GM12878 (cell line): ENCODE data around the gene DGKA. TPM values are rescaled to one million over a fixed set of nuclear protein-coding genes. Genes with fewer than 3 reads are reported as not detected.
A peak's percentile ranks its signal among the peaks of the same experiment; 100 is the strongest.

ENCODE experiments used
- ATAC-seq: fragments of 200-7000 bp; cut with Tn5 transposase; 3 replicates; pipeline ENCODE4 v1.9.1; 2020; ENCODE audit warnings: mild to moderate bottlenecking, moderate library complexity
- BruUV-seq: library from RNA; stranded (reverse); fragments of 400-500 nt; replicated peaks from 2 replicates; lab custom pipeline; 2021; lab: Mats Ljungman, UMichigan
- CTCF ChIA-PET: fragments of 300-600 bp; sonication (Branson Sonifier 250); formaldehyde crosslinking; extraction: SDS; loops from one replicate; lab custom pipeline; 2021; ENCODE audit warnings: inconsistent platforms; lab: Yijun Ruan, JAX
- POLR2A ChIA-PET: fragments of 350-600 bp; formaldehyde crosslinking; extraction: SDS; loops from one replicate; lab custom pipeline; 2021; ENCODE audit warnings: inconsistent platforms; lab: Charles Lee
- RAD21 ChIA-PET: fragments of 300-600 bp; sonication (Branson Sonifier 250); formaldehyde crosslinking; loops from one replicate; lab custom pipeline; 2023; ENCODE audit warnings: antibody characterized with exemption; ENCODE audit not compliant: unreplicated experiment; lab: Charles Lee
- SMC1A ChIA-PET: fragments of 300-600 bp; sonication (Branson Sonifier 250); formaldehyde crosslinking; loops from one replicate; lab custom pipeline; 2023; ENCODE audit not compliant: unreplicated experiment, uncharacterized antibody; lab: Charles Lee
- DNase-seq: peaks from one replicate; pipeline ENCODE4 v3.0.0-alpha.2; 2011; ENCODE audit warnings: low read depth, low spot score
- FAIRE-seq: peaks from 3 replicates; lab custom pipeline; 2011; peaks lifted over from hg19 to GRCh38; lab: Jason Lieb, UNC
- H2AFZ ChIP-seq: 2 replicates; pipeline ENCODE4 v1.6.0; 2011; ENCODE audit warnings: low read depth, low read length, control low read depth; ENCODE audit not compliant: control insufficient read depth
- H3K27ac ChIP-seq: 2 replicates; pipeline ENCODE4 v1.5.1; 2011; ENCODE audit warnings: control low read depth; ENCODE audit not compliant: control insufficient read depth, insufficient read depth
- H3K27me3 ChIP-seq, 2 experiments: replicated peaks in 1 of 2; 2 replicates each; pipeline versions ENCODE4 v1.6.0 to v1.6.1; 2011; ENCODE audit warnings: low read length in 1 of 2; ENCODE audit not compliant: control insufficient read depth in 2 of 2, insufficient read depth in 2 of 2
- H3K36me3 ChIP-seq, 2 experiments: 2 replicates each; pipeline ENCODE4 v1.5.1; 2011; ENCODE audit warnings: low read length in 1 of 2; ENCODE audit not compliant: control insufficient read depth in 2 of 2, insufficient read depth in 2 of 2
- H3K4me1 ChIP-seq: 2 replicates; pipeline ENCODE4 v1.6.1; 2011; ENCODE audit warnings: mild to moderate bottlenecking, low read length, moderate library complexity, mixed read lengths; ENCODE audit not compliant: control insufficient read depth, insufficient read depth
- H3K4me2 ChIP-seq: 2 replicates; pipeline ENCODE4 v1.6.0; 2011; ENCODE audit warnings: control low read depth; ENCODE audit not compliant: control insufficient read depth, insufficient read depth
- H3K4me3 ChIP-seq: fragments of 200-600 bp; sonication (generic); 2 replicates; pipeline ENCODE4 v1.5.1; 2016
- H3K79me2 ChIP-seq: 2 replicates; pipeline ENCODE4 v1.6.0; 2011; ENCODE audit warnings: low read length; ENCODE audit not compliant: control insufficient read depth, insufficient read depth
- H3K9ac ChIP-seq: 2 replicates; pipeline ENCODE4 v1.8.0; 2011; ENCODE audit warnings: low read length, control low read depth, mixed read lengths; ENCODE audit not compliant: control insufficient read depth, insufficient read depth
- H3K9me3 ChIP-seq: replicated peaks from 3 replicates; pipeline ENCODE4 v1.5.1; 2011; ENCODE audit warnings: mild to moderate bottlenecking, low read length; ENCODE audit not compliant: control insufficient read depth, insufficient read depth
- H4K20me1 ChIP-seq: 2 replicates; pipeline ENCODE4 v1.6.0; 2011; ENCODE audit not compliant: control insufficient read depth, insufficient read depth
- BCL11A ChIP-seq: IDR thresholded peaks from 2 replicates; pipeline ENCODE4 v1.6.1; 2011; ENCODE audit warnings: low read depth, low read length
- EED ChIP-seq: sonication (generic); IDR thresholded peaks from 2 replicates; pipeline ENCODE4 v1.6.1; 2016; ENCODE audit warnings: antibody characterized with exemption, low read depth
- ESRRA ChIP-seq: IDR thresholded peaks from 2 replicates; pipeline ENCODE4 v1.6.1; 2012; ENCODE audit warnings: mild to moderate bottlenecking, low read length, improper control_type of control experiment
- ETV6 ChIP-seq, 2 experiments: fragments of 450-650 bp in 1 of 2; IDR thresholded peaks in 1 of 2; conservative IDR thresholded peaks in 1 of 2; 2 replicates each; pipeline ENCODE4 v1.6.1; 2014; ENCODE audit warnings: antibody characterized with exemption in 1 of 2, borderline replicate concordance in 1 of 2, low read depth in 1 of 2, mild to moderate bottlenecking in 1 of 2, moderate library complexity in 1 of 2
- IKZF1 ChIP-seq: fragments of 450-650 bp; conservative IDR thresholded peaks from 2 replicates; pipeline ENCODE4 v1.6.1; 2017; ENCODE audit warnings: antibody characterized with exemption, mild to moderate bottlenecking
- MAX ChIP-seq: IDR thresholded peaks from 2 replicates; pipeline ENCODE4 v1.6.1; 2012; ENCODE audit warnings: low read depth, low read length, improper control_type of control experiment
- NR2C1 ChIP-seq: fragments of 450-650 bp; IDR thresholded peaks from 2 replicates; pipeline ENCODE4 v1.6.1; 2017; ENCODE audit warnings: antibody characterized with exemption, mild to moderate bottlenecking, moderate library complexity
- PAX8 ChIP-seq: fragments of 450-650 bp; IDR thresholded peaks from 2 replicates; pipeline ENCODE4 v1.6.1; 2017; ENCODE audit warnings: mild to moderate bottlenecking, moderate library complexity
- RELB ChIP-seq: fragments of 450-650 bp; IDR thresholded peaks from 2 replicates; pipeline ENCODE4 v1.6.1; 2017; ENCODE audit warnings: low read depth, mild to moderate bottlenecking, moderate library complexity
- SMAD5 ChIP-seq: IDR thresholded peaks from 2 replicates; pipeline ENCODE4 v1.6.1; 2016; ENCODE audit warnings: antibody characterized with exemption, low read depth
- STAT1 ChIP-seq: fragments of 450-650 bp; conservative IDR thresholded peaks from 2 replicates; pipeline ENCODE4 v1.6.1; 2014; ENCODE audit warnings: antibody characterized with exemption, mild to moderate bottlenecking
- ZBED1 ChIP-seq: IDR thresholded peaks from 2 replicates; pipeline ENCODE4 v1.6.1; 2016; ENCODE audit warnings: borderline replicate concordance
- ZNF207 ChIP-seq: fragments of 450-650 bp; IDR thresholded peaks from 2 replicates; pipeline ENCODE4 v1.6.1; 2014; ENCODE audit warnings: antibody characterized with exemption, mild to moderate bottlenecking, borderline replicate concordance
- ZNF24 ChIP-seq: fragments of 450-650 bp; IDR thresholded peaks from 2 replicates; pipeline ENCODE4 v1.6.1; 2017; ENCODE audit warnings: antibody characterized with exemption, mild to moderate bottlenecking
- ZNF384 ChIP-seq: IDR thresholded peaks from 2 replicates; pipeline ENCODE4 v1.6.1; 2012; ENCODE audit warnings: low read depth, mild to moderate bottlenecking, low read length, improper control_type of control experiment, borderline replicate concordance
- WGBS: methylation state at CpG from one replicate; pipeline ENCODE4 v1.1.6; 2016; ENCODE audit warnings: low lambda C conversion rate; ENCODE audit not compliant: insufficient replicate concordance, insufficient coverage; ENCODE audit errors: missing lambda C conversion rate; 5-methylcytosine and 5-hydroxymethylcytosine counted together
- in situ Hi-C: fragments of 300-500 bp; cut with MboI; formaldehyde crosslinking; loops from 9 replicates; pipeline ENCODE4 v1.14.3; 2018; ENCODE audit warnings: mixed read lengths
- intact Hi-C: fragments of 100-400 bp; cut with micrococcal nuclease; formaldehyde crosslinking; loops from one replicate; pipeline ENCODE4 v1.14.2; 2022; ENCODE audit not compliant: unreplicated experiment
- polyA plus RNA-seq, 11 experiments: library from polyadenylated mRNA; depleted of rRNA in 4 of 11; unstranded in 6 of 11; stranded (reverse) in 5 of 11; fragments of >200 nt; fragmentation: Nextera tagmentation in 4 of 11; fragmentation: Illumina TruSeq in 1 of 11; extraction: Ambion mirVana in 4 of 11; extraction: Trizol in 1 of 11; gene quantifications; 1 replicate in 1 of 11; 2 replicates in 10 of 11; pipeline versions ENCODE4 v1.2.1 to v1.2.3, GENCODE V29; 2011 to 2016; ENCODE audit warnings: inconsistent platforms in 2 of 11, missing spikeins in 2 of 11, low read depth in 1 of 11
- total RNA-seq, 4 experiments: library from RNA; depleted of rRNA in 3 of 4; stranded (reverse); fragments of >200 nt in 3 of 4; fragmentation: Illumina TruSeq in 1 of 4; extraction: Trizol in 1 of 4; gene quantifications; 2 replicates each; pipeline versions ENCODE4 v1.2.1 to v1.2.3, GENCODE V29; 2013 to 2021
- TF ChIP-seq, protein P1 (sequence below): fragments of 450-650 bp; formaldehyde crosslinking; IDR thresholded peaks from 2 replicates; pipeline ENCODE4 v1.5.0; 2022; ENCODE audit warnings: mild to moderate bottlenecking, missing genetic modification characterization

Gene DGKA
- total and polyA plus RNA-seq, 10 of the 15 experiments (the other 5 are each of a cell fraction or from before 2014, with no cell fraction given): 14.0 to 65.5 (median 37.1) TPM

- under 1% methylated on average over 18 of the region's 18 CpGs for WGBS
- peaks cover 5% of the 10 kb centered on the region; the same call in 1 of the 2 replicates for H3K4me1 ChIP-seq
- DNase-seq: no peak
- 0 out of 4 replicates have a peak, but pooled peaks of 1 of the 2 experiments have one; percentile 32 for TF ChIP-seq ETV6 (conservative IDR thresholded peaks at IDR 0.05 in 1 of 2, IDR thresholded peaks at IDR 0.05 in 1 of 2; ENCODE audit: borderline replicate concordance in 1 of 2, low read depth in 1 of 2)
- TF ChIP-seq BCL11A: no peak
- TF ChIP-seq RELB: peak; percentile 71
- peak; percentile 69; the same call in 1 of the 2 replicates for TF ChIP-seq IKZF1
- TF ChIP-seq MAX: no peak
- peak; percentile 98 for TF ChIP-seq PAX8
- TF ChIP-seq SMAD5: 0 out of 2 replicates have a peak, but pooled peaks have one; percentile 44
- no peak for TF ChIP-seq ZNF384
- TF ChIP-seq ESRRA: no peak
- no peak for TF ChIP-seq ZNF24
- no peak for TF ChIP-seq ZBED1
- TF ChIP-seq, protein P1, sequence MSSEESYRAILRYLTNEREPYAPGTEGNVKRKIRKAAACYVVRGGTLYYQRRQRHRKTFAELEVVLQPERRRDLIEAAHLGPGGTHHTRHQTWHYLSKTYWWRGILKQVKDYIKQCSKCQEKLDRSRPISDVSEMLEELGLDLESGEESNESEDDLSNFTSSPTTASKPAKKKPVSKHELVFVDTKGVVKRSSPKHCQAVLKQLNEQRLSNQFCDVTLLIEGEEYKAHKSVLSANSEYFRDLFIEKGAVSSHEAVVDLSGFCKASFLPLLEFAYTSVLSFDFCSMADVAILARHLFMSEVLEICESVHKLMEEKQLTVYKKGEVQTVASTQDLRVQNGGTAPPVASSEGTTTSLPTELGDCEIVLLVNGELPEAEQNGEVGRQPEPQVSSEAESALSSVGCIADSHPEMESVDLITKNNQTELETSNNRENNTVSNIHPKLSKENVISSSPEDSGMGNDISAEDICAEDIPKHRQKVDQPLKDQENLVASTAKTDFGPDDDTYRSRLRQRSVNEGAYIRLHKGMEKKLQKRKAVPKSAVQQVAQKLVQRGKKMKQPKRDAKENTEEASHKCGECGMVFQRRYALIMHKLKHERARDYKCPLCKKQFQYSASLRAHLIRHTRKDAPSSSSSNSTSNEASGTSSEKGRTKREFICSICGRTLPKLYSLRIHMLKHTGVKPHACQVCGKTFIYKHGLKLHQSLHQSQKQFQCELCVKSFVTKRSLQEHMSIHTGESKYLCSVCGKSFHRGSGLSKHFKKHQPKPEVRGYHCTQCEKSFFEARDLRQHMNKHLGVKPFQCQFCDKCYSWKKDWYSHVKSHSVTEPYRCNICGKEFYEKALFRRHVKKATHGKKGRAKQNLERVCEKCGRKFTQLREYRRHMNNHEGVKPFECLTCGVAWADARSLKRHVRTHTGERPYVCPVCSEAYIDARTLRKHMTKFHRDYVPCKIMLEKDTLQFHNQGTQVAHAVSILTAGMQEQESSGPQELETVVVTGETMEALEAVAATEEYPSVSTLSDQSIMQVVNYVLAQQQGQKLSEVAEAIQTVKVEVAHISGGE: no peak
- TF ChIP-seq ZNF207: no peak
- TF ChIP-seq STAT1: no peak
- no peak for TF ChIP-seq EED
- TF ChIP-seq NR2C1: no peak
These were observed 42.1 kb downstream of the DGKA start for GRCh38 chr12:55972911-55973598.

More at GRCh38 chr12:55972911-55973598, 42.1 kb downstream of the DGKA start:
- intact Hi-C loops (loop anchor here (1.0 to 5.0 kb wide), 4 partner anchors 42 to 474 kb away; partner anchors contain the start of genes DGKA, DNAJC14, RPS26 and TIMELESS), in situ Hi-C loops (no loop called here)
- Histone ChIP-seq H3K79me2 (peaks cover 51% of the 10 kb centered on the region), H3K9me3 (no peaks in the 10 kb centered on the region), H3K27ac (peak overlapping the region; percentile 79), H3K4me3 (peak overlapping the region; percentile 82), H2AFZ (peak overlapping the region; percentile 88), H3K27me3 (no peaks in the 10 kb centered on the region), H4K20me1 (no peaks in the 10 kb centered on the region), H3K4me2 (peak overlapping the region; percentile 80), H3K9ac (peak overlapping the region; percentile 78), H3K36me3 (peaks cover 0 to 11% of the 10 kb centered on the region in 2 experiments)
- ChIA-PET POLR2A (interaction anchor here (0.6 to 3.6 kb wide), 30 partner anchors 11 to 250 kb away, joined by 3 to 85 read pairs (median 8); partner anchors contain the start of genes CD63, DGKA, DNAJC14 and ESYT1), RAD21 (interaction anchor here (0.6 to 3.5 kb wide), 24 partner anchors 12 to 686 kb away, joined by 3 to 56 read pairs (median 4); partner anchors contain the start of genes CD63, DGKA, DNAJC14 and ESYT1), CTCF (interaction anchor here (0.9 to 3.1 kb wide), 14 partner anchors 10 to 235 kb away, joined by 3 to 55 read pairs (median 7); partner anchors contain the start of genes ORMDL2, PYM1 and SUOX), SMC1A (interaction anchor here (0.5 to 2.9 kb wide), 16 partner anchors 10 to 264 kb away, joined by 3 to 37 read pairs (median 4); partner anchors contain the start of genes DNAJC14, ORMDL2, SARNP and SUOX)
- TSS peak; percentile 98 for BruUV-seq
- FAIRE-seq (no peak), ATAC-seq (peak; percentile 14)
